GM23248 (cell line): Measurements from ENCODE around the gene CPEB3. TPM values are rescaled to one million over a fixed set of nuclear protein-coding genes. Genes with fewer than 3 reads are reported as not detected.
"Not testable (repeated sequence)": the region's sequence is repeated elsewhere in the genome, so short reads cannot be mapped to it uniquely, and the experiment has no call there.

Source experiments
- DNase-seq: peaks from one replicate; pipeline ENCODE4 v3.0.0-alpha.2; 2015
- H2AFZ ChIP-seq: fragments of 200-600 bp; sonication (generic); 2 replicates; pipeline ENCODE4 v1.6.1; 2016; ENCODE audit warnings: antibody characterized with exemption
- H3F3A ChIP-seq: fragments of 200-600 bp; sonication (generic); 2 replicates; pipeline ENCODE4 v1.6.1; 2016; ENCODE audit warnings: mild to moderate bottlenecking, antibody characterized with exemption, mixed run types; ENCODE audit not compliant: insufficient read depth
- H3K27ac ChIP-seq: fragments of 200-600 bp; sonication (generic); 2 replicates; pipeline ENCODE4 v1.5.1; 2016; ENCODE audit warnings: mild to moderate bottlenecking
- H3K27me3 ChIP-seq: fragments of 200-600 bp; sonication (generic); replicated peaks from 2 replicates; pipeline ENCODE4 v1.6.1; 2016; ENCODE audit warnings: mild to moderate bottlenecking; ENCODE audit not compliant: insufficient read depth
- H3K36me3 ChIP-seq: fragments of 200-600 bp; sonication (generic); 2 replicates; pipeline ENCODE4 v1.6.1; 2016; ENCODE audit warnings: low read depth, mild to moderate bottlenecking
- H3K4me1 ChIP-seq: fragments of 200-600 bp; sonication (generic); 2 replicates; pipeline ENCODE4 v1.6.1; 2016; ENCODE audit warnings: mild to moderate bottlenecking; ENCODE audit not compliant: insufficient read depth
- H3K4me2 ChIP-seq: fragments of 200-600 bp; sonication (generic); one replicate; pipeline ENCODE4 v1.6.1; 2016; ENCODE audit warnings: mild to moderate bottlenecking; ENCODE audit not compliant: unreplicated experiment
- H3K4me3 ChIP-seq: fragments of 200-600 bp; sonication (generic); 2 replicates; pipeline ENCODE4 v1.5.1; 2016; ENCODE audit warnings: mild to moderate bottlenecking
- H3K79me2 ChIP-seq: fragments of 200-600 bp; sonication (generic); 2 replicates; pipeline ENCODE4 v1.6.1; 2016; ENCODE audit warnings: mild to moderate bottlenecking; ENCODE audit not compliant: insufficient read depth
- H3K9ac ChIP-seq: fragments of 200-600 bp; sonication (generic); 2 replicates; pipeline ENCODE4 v1.6.1; 2016; ENCODE audit warnings: mild to moderate bottlenecking
- H3K9me2 ChIP-seq: fragments of 200-600 bp; sonication (generic); 2 replicates; pipeline ENCODE4 v1.6.1; 2016; ENCODE audit warnings: mixed run types, mild to moderate bottlenecking, moderate library complexity; ENCODE audit not compliant: insufficient read depth
- H3K9me3 ChIP-seq: fragments of 200-600 bp; sonication (generic); one replicate; pipeline ENCODE4 v1.6.1; 2017; ENCODE audit warnings: low read depth
- H4K20me1 ChIP-seq: fragments of 200-600 bp; sonication (generic); 2 replicates; pipeline ENCODE4 v1.6.0; 2016; ENCODE audit not compliant: insufficient read depth
- EZH2 ChIP-seq: fragments of 200-600 bp; sonication (generic); IDR thresholded peaks from 2 replicates; pipeline ENCODE4 v1.6.1; 2018; ENCODE audit warnings: antibody characterized with exemption, mild to moderate bottlenecking; ENCODE audit not compliant: insufficient read depth, poor library complexity, severe bottlenecking
- EZH2phosphoT487 ChIP-seq: fragments of 200-600 bp; sonication (generic); IDR thresholded peaks from 2 replicates; pipeline ENCODE4 v1.6.1; 2018; ENCODE audit warnings: antibody characterized with exemption, moderate library complexity, mild to moderate bottlenecking, low read depth; ENCODE audit not compliant: insufficient read depth
- WGBS, 2 experiments: methylation state at CpG; one replicate each; pipeline ENCODE4 v1.1.6; 2015 to 2017; ENCODE audit warnings: low lambda C conversion rate in 2 of 2, low coverage in 1 of 2; ENCODE audit errors: missing lambda C conversion rate in 2 of 2; 5-methylcytosine and 5-hydroxymethylcytosine counted together
- in situ Hi-C: fragments of 300-500 bp; cut with MboI; formaldehyde crosslinking; loops from 2 replicates; pipeline ENCODE4 v1.15.0; 2020
- polyA plus RNA-seq: library from polyadenylated mRNA; unstranded; fragments of >200 nt; fragmentation: Nextera tagmentation; extraction: Ambion mirVana; gene quantifications from 2 replicates; pipeline ENCODE4 v1.2.1, GENCODE V29; 2016
- total RNA-seq: library from RNA; depleted of rRNA; stranded (reverse); fragments of >200 nt; shearing (Covaris generic); gene quantifications from 2 replicates; pipeline ENCODE4 v1.2.3, GENCODE V29; 2014

The CPEB3 gene
- total and polyA plus RNA-seq, 2 experiments from 2014 or later: 0.60 to 1.1 TPM

- DNase-seq: no peak
- no peak overlapping the region for H3K4me2 ChIP-seq
- H3K9ac ChIP-seq: no peak overlapping the region
- in situ Hi-C loops: no loop called here
- H3K9me3 ChIP-seq: no peaks in the 10 kb centered on the region
- no peak for TF ChIP-seq EZH2
- TF ChIP-seq EZH2phosphoT487: no peak
- H4K20me1 ChIP-seq: no peaks in the 10 kb centered on the region
- H3K27me3 ChIP-seq: no peaks in the 10 kb centered on the region
- H3K4me1 ChIP-seq: peaks cover 2% of the 10 kb centered on the region
- H3F3A ChIP-seq: no peaks in the 10 kb centered on the region
- no peak overlapping the region for H3K27ac ChIP-seq
- H3K4me3 ChIP-seq: no peak overlapping the region
- H2AFZ ChIP-seq: no peak overlapping the region
- H3K9me2 ChIP-seq: no peaks in the 10 kb centered on the region
- H3K79me2 ChIP-seq: no peaks in the 10 kb centered on the region
- H3K36me3 ChIP-seq: no peaks in the 10 kb centered on the region
Measured at GRCh38 chr10:92119340-92119739, 171.5 kb downstream of the CPEB3 start.

DNA sequence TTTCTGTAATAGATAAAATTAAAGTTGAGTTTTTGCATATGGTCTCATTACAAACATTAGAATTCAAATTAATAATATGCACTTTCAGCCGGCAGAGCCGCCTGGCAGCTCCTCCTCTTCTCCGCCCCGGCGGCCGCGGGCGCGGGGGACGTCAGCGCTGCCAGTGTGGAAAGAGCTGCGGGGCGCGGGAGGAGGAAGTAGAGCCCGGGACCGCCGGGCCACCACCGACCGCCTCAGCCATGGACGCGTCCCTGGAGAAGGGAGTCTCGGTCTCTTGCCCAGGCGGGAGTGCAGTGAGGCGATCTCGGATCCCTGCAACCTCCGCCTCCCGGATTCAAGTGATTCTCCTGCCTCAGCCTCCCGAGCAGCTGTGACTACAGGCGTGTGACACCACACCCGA is 176.0 kb downstream of the CPEB3 start:
- H3K9ac ChIP-seq, H3K4me3 ChIP-seq, H3K4me2 ChIP-seq, H3K79me2 ChIP-seq, H3K9me3 ChIP-seq, H3K4me1 ChIP-seq, in situ Hi-C loops, H3K36me3 ChIP-seq, H3K9me2 ChIP-seq, H2AFZ ChIP-seq, H3K27ac ChIP-seq, H3F3A ChIP-seq, H3K27me3 ChIP-seq, DNase-seq, H4K20me1 ChIP-seq: not testable (repeated sequence)
- WGBS, 2 experiments: 96% methylated on average over 21 to 30 of the region's 30 CpGs

DNA sequence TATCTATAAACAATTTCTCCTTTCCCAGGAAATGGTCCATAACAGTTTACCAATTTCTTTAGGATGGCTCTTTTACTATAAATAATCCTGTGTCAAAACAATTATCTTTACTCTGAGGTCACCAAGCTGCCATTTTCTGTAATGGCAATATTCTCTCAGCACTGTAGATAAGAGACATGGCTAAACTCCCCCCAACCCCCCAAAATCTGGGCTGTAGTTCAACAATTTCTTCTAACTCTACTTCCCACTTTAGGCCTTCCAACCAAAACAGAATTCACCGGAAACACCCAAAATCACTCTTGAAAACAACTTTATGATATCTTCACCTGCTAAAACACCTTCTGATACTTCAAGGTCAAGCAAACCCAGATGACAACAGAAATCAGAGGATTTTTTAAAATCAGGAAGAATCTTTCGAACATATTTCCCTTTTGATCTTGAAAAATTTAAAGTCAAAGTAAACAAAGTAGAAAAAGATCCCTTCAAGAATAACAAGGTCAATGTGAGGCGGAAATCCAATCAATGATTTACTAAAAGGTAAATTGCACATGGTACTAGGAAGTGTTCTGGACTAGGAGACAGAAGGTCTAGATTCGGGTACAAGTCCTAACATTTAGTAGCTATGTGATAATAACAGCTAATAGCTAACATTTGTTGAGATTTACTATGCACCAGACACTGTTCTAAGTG is 176.8 kb downstream of the CPEB3 start:
- Histone ChIP-seq H3K36me3 (no peaks in the 10 kb centered on the region), H3K4me3 (no peak overlapping the region), H3K9me2 (no peaks in the 10 kb centered on the region), H3K4me1 (peaks cover 7% of the 10 kb centered on the region), H3K4me2 (no peak overlapping the region), H4K20me1 (no peaks in the 10 kb centered on the region), H3K9ac (no peak overlapping the region), H3K9me3 (no peaks in the 10 kb centered on the region), H3K27me3 (no peaks in the 10 kb centered on the region), H3K27ac (no peak overlapping the region), H3F3A (peaks cover 9% of the 10 kb centered on the region; the same call in 1 of the 2 replicates), H3K79me2 (no peaks in the 10 kb centered on the region), H2AFZ (no peak overlapping the region)
- TF ChIP-seq EZH2phosphoT487 (no peak), EZH2 (no peak)
- no peak for DNase-seq
- 89 to 93% methylated on average over 4 of the region's 4 CpGs for WGBS, 2 experiments
- in situ Hi-C loops: no loop called here

- Histone ChIP-seq H3F3A (peaks cover 9% of the 10 kb centered on the region; the same call in 1 of the 2 replicates), H3K9ac (no peak overlapping the region), H3K36me3 (no peaks in the 10 kb centered on the region), H3K9me3 (no peaks in the 10 kb centered on the region), H3K4me3 (no peak overlapping the region), H3K4me2 (no peak overlapping the region), H3K9me2 (no peaks in the 10 kb centered on the region), H3K27me3 (no peaks in the 10 kb centered on the region), H3K27ac (no peak overlapping the region), H2AFZ (no peak overlapping the region), H3K79me2 (no peaks in the 10 kb centered on the region), H4K20me1 (no peaks in the 10 kb centered on the region), H3K4me1 (peaks cover 7% of the 10 kb centered on the region)
- in situ Hi-C loops: no loop called here
- TF ChIP-seq EZH2phosphoT487: no peak
- TF ChIP-seq EZH2: no peak
- 89 to 91% methylated on average over 1 of the region's 1 CpG for WGBS, 2 experiments
- DNase-seq: no peak
Measured at GRCh38 chr10:92112462-92112861, 178.4 kb downstream of the CPEB3 start.

DNA sequence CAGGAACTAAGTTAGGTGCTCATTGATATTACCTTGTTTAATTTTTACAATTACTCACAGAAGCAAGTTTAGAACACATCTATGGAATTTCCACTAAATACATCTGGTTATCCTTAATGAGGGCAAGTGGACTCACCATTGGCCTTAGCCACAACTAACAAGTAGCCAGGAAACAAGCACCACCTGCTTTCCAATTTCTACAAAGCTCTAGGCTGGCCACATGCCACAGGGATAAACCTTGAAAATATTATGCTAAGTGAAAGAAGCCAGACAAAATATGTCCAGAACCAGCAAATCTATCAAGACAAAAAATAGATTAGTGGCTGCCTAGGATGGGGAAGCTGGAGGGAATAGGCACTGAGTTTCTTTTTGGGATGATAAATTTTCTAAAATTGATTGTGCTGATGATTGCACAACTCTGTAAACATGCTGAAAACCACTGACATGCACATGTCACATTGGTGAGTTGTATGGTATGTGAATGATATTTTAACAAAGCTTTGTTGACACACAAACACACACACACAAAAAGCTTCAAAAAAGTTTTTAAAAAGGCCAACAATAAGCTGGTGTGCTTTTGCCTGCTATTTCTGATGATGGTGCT is 179.4 kb downstream of the CPEB3 start:
- Histone ChIP-seq H3K9me3 (no peaks in the 10 kb centered on the region), H3K27me3 (0 out of 2 replicates have a peak, but pooled peaks cover 7% of the 10 kb centered on the region), H3K4me1 (peaks cover 7% of the 10 kb centered on the region), H3K36me3 (no peaks in the 10 kb centered on the region), H3F3A (peaks cover 9% of the 10 kb centered on the region; the same call in 1 of the 2 replicates), H2AFZ (no peak overlapping the region), H4K20me1 (no peaks in the 10 kb centered on the region), H3K9me2 (no peaks in the 10 kb centered on the region), H3K4me2 (no peak overlapping the region), H3K79me2 (no peaks in the 10 kb centered on the region), H3K4me3 (no peak overlapping the region), H3K9ac (no peak overlapping the region), H3K27ac (no peak overlapping the region)
- TF ChIP-seq EZH2phosphoT487 (no peak), EZH2 (no peak)
- in situ Hi-C loops: no loop called here
- DNase-seq: no peak
